Suprapubic skin (tissue), 3 donors: ENCODE results near the gene KAZN.

Source experiments
- CTCF ChIP-seq, 2 donors: fragments of 200-600 bp in 1 of 2; fragments of 450-650 bp in 1 of 2; sonication (generic) in 1 of 2; IDR thresholded peaks; one replicate each; pipeline ENCODE4 v1.5.1; 2016 to 2019; ENCODE audit warnings: antibody characterized with exemption in 2 of 2, mild to moderate bottlenecking in 1 of 2, moderate library complexity in 1 of 2
- EP300 ChIP-seq: sonication (generic); formaldehyde crosslinking; IDR thresholded peaks from one replicate; pipeline ENCODE4 v1.6.1; 2017; ENCODE audit warnings: antibody characterized with exemption

DNA sequence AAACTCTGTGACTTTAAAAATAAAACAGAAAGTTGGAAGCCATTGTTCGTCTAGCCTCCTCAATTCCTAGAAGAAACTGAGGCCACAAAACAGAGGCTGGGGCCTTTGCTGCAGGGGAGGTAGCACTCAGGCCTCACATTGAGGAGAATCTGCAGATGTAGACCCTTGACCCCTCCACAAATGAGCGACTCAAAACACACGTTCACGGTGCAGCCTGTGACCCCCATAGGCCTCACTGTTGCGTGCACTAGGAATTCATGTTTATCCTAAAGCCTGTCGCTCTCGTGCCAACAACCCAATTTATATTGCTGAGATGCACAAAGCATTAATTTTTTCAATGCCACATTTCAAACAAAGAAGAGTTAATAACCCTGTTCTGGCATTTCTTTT, 560.7 kb downstream of the KAZN start:
- TF ChIP-seq CTCF (IDR thresholded peaks at IDR 0.05), result no peak
- no peak for TF ChIP-seq EP300
